Glomerular visceral epithelial cell (primary cell): Measurements from ENCODE around the gene IDS.
"Not testable (repeated sequence)": the region's sequence is repeated elsewhere in the genome, so short reads cannot be mapped to it uniquely, and the experiment has no call there.

Experiments
- DNase-seq: peaks from one replicate; pipeline ENCODE4 v3.0.0-alpha.2; 2016; ENCODE audit errors: extremely low spot score

Gene IDS

DNA sequence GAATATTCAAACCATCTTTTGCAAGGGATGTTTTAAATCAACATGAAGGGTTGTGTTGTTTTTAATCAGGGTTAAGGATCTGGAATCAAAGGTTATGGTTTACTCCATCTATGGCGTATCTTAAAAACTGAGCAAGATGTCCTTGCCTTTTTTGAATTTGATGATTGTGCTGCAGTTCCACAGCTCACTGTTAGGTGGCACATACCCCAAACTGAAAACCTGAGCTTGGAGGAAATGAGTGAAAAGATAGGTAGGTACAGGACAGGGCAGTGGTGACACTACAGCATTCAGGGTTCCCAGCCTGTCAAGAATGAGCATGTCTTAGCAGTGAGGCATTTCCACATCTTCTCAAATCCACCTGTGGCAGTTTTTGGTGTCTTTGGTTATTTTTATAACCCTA is 22.6 kb upstream of the IDS start:
- peak; percentile 24 for DNase-seq

DNA sequence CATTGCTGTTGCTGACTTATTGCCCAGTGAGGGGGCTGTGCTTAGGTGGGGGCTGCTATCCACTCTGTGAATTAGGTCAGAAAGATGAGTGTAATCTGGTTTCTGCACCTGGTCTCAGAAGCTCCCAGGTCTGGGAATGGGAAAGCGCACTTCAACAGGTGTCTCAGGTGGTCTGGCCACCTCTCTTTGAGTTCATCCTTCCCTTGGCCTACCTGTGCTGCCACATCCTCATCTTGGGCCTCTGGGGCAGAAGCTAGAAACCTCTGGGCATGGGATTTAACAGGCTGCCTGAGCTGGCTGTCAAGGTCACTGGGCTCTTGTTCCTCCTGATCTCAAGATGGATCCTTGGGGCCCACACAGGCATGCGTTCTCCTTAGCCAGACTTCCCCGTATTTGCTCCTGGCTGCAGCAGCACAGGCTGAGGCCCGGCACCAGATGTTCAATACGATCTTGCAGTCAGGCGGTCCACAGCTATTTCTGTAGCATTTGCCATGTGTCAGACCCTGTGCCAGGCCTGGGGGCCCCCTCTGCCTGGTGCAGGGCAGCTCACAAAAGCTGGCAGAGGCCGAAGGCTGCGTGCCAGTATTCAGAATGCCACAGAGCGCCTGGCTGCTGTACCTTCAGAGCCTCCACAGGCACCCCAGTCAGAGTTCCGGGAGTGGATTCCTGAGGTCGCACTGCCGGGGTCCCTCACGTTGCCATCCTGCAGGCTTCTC is 21.4 kb upstream of the IDS start:
- not testable (repeated sequence) for DNase-seq

- not testable (repeated sequence) for DNase-seq
These were observed 20.8 kb upstream of the IDS start for GRCh38 chrX:149525903-149526302.

- DNase-seq = peak; percentile 64
These were observed 20.3 kb upstream of the IDS start for GRCh38 chrX:149525389-149525788.

DNA sequence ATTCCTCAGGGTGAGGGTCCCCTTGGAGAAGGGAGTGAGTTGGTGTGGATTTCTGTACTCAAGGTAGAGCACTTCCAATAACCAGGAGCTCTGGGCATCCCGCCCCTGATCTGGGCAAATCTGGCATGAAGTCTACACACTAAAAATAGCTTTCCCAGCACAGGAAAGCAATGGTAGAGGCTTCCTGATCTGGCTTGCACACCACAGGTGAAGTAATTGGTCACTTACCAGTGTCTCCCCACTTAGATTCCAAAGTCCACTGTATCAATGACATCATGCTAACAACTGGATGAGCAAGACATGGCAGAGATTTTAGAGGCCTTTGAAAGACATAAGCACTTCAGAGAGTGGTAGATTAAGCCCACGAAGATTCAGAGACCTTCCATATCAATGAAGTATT is 17.8 kb upstream of the IDS start:
- DNase-seq = peak; percentile 38

DNA sequence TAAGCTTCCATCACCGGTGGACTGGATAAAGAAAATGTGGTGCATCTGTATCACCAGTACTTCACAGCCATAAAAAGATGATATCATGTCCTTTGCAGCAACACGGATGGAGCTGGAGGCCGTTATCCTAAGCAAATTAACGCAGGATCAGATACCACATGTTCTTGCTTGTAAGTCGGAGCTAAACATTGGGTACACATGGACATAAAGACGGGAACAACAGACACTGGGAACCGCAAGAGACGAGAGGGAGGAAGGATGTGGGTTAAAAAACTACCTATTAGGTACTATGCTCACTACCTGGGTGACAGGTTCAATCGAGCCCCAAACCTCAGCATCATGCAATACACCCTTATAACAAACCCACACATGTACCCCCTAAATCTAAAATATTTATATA is 16.3 kb upstream of the IDS start:
- no peak for DNase-seq

- DNase-seq = not testable (repeated sequence)
These were observed 15.7 kb upstream of the IDS start for GRCh38 chrX:149520636-149521277.

GRCh38 chrX:149518236-149518635 is 13.1 kb upstream of the IDS start:
- no peak for DNase-seq

DNA sequence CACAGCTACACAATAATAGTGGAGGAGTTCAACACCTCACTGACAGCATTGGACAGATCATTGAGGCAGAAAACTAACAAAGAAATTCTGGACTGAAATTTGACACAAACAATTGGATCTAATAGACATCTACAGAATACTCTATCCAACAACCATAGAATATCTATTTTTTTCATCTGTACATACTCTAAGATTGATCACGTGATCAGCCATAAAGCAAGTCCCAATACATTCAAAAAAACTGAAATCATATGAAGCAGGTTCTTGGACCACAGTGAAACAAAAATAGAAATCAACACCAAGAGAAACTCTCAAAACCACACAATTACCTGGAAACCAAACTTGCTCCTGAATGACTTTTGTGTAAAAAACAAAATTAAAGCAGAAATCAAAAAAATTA is 12.2 kb upstream of the IDS start:
- no peak for DNase-seq

GRCh38 chrX:149516604-149517003 is 11.5 kb upstream of the IDS start:
- DNase-seq = no peak

GRCh38 chrX:149515954-149516602 is 11.0 kb upstream of the IDS start:
- no peak for DNase-seq

DNA sequence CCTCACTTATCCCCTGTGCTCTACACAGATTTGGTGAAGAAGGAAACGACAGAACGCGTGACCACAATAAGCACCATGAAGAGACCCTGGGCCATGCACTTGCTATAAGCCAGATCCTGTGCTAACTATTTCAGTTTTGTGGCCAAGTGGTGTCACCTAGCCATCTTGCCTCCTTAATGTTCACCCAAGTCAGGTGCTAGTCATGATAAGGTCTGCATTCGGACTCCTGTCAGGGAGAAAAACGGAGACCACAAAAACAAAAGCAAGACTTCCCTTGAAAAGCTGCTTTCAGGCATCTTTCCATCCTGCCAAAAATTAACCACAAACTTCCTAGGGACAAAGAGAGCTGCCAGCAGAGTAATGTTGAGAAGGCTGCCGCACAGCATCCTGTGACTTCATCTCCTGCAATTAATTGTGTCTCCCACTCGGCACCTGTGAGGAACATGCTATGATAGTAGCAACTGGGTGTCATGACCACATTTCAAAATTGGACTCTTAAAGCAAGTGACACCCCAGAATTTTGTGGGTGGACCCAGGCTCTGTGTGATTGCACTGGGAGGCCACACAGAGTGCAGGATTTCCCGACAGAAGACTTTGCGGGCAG is 8.8 kb upstream of the IDS start:
- peak; percentile 11 for DNase-seq

- peak; percentile 51 for DNase-seq
These were observed 7.2 kb upstream of the IDS start for GRCh38 chrX:149512225-149512885.

DNA sequence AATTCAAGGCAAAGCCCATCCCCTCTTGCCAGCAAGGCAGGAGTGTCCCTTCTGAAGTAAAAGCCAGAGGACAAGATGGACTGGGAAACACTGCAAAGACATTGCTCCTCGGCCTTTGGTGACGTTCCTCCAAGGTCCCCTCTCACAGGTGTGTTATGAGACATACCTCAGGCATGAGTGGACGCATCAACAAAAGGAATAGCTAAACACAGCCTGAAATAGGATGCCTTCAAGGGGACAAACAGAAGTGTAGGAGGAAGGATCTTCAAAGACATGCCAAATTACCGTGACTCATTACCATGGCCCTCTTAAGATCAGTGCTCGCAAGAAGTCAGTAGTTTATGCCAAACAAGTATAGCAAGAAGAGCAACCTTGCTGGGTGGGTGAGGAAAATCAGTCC is 6.0 kb upstream of the IDS start:
- DNase-seq = no peak

GRCh38 chrX:149510386-149510785 is 5.3 kb upstream of the IDS start:
- no peak for DNase-seq

GRCh38 chrX:149508467-149508866 is 3.4 kb upstream of the IDS start:
- no peak for DNase-seq

DNA sequence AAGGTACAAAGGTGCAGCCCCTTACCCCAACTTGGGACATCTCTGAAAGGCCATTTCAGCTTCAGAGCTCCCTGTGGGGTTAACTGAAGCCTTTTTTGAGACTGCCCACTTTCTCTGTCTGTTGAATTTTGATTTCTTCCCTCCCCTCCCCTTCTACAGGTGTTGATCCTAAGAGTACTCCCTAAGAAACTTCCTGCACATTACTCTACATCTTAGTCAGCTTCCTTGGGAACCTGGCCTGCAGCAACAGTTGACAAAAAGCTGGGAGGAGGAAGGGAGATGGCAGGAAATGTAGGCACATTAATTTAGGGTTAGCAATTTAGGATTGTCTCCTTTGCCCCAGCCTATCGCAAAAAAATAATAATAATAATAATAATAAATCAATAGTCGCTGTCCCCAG is 1.2 kb upstream of the IDS start:
- DNase-seq = no peak

DNA sequence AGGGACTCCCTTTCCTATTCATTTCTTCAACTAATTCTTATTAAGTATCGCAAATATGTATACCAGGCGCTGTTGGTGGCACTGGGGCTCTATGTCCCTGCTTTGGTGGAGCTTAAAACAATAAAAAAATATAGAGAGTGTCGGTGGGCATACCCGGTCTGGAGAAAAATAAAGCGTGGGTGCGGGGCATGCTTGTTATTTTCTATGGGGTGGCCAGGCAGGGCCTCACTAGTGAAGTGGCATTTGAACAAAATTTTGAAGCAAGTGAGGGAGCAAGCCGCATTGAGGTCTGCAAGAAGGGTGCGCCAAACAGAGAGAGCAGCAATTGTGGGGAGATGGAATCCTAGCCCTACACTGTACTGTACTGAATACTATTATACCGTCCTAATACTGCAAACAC is 565 bp upstream of the IDS start:
- no peak for DNase-seq

- peak; percentile 18 for DNase-seq
These were observed 736 bp downstream of the IDS start for GRCh38 chrX:149504226-149504914.

- peak; percentile 58 for DNase-seq
These were observed 1.7 kb downstream of the IDS start for GRCh38 chrX:149503446-149503845.

DNA sequence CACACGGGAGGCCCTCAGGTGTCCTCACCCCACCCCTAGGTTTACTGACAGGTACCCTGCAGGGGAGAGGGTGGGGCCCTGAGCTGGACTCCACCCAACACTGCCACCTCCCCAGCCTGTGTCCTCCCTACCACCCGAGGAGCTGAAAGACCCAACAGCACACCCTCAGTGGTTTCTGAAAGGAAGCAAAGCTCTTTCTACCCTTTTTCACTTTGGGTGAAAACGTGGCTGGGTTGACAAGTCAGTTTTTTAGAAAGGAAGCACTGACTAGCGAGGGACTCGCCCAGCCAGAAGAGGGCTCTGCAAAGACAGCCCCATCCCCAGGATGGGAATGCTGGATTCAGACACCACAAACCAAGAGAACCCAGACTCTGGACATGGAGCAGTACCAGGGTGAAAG is 2.2 kb downstream of the IDS start:
- not testable (repeated sequence) for DNase-seq

DNA sequence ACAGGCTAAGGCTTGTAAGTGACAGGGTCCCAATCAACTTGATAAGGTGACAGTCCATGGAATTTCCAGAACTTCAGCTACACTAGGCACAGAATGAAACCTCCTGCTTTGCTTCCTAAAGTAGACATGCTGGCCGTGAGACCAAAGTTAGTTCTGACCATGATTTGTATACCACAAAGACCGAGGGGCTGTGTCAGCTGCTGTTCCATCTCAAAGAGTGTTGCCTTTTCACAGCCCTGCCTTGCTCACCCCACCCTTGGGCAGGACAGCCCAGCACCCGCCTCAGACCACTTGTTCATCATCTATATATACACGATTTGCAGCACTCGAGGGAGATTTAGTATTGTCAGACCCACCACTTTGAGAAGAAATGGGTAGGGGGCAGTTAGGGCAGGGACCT is 5.3 kb downstream of the IDS start:
- no peak for DNase-seq
